ENCODE results near the gene HOTAIR. TPM values are rescaled to one million over a fixed set of nuclear protein-coding genes. Genes with fewer than 3 reads are reported as not detected.

The HOTAIR gene
- total RNA-seq, 1 donor from 2014 or later: 12.5 TPM

DNA sequence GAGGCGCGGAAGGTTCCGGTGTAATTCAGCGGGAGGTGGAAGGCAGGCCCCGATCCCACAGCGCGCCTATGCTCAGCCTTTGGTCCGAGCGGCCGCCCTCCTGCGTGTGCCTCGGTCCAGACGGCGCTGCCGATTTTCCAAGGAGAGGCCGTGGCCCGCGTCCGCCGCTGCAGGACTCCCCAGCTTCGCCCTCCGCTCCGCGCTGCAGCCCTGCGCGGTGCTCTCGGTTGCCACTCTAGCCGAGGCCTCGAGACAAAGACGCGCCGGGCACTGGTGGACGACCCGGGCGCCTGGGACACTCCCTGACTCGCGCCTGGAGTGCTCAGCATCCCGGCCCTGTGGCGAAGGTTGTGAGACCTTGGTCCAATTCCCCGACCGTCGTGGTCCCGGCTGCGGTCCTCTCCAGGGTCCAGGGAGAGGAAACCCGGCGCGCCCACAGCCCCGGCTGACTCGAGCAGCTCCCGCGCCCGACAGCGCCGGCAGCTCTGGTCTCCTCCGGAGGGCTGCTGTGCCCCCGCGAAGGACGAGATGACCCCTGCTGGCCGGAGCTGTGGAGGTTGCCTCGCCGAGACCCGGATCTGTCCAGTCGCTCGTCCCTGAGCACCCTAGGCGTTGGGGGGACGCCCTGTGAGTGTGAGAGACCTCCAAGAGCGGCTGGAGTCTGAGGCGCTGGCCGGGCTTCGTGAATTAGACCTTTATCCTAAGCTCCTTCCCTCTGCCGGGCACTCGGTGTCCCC lies 13.6 kb downstream of the HOTAIR start:
- no peak for DNase-seq (ENCODE audit: low spot score)

DNA sequence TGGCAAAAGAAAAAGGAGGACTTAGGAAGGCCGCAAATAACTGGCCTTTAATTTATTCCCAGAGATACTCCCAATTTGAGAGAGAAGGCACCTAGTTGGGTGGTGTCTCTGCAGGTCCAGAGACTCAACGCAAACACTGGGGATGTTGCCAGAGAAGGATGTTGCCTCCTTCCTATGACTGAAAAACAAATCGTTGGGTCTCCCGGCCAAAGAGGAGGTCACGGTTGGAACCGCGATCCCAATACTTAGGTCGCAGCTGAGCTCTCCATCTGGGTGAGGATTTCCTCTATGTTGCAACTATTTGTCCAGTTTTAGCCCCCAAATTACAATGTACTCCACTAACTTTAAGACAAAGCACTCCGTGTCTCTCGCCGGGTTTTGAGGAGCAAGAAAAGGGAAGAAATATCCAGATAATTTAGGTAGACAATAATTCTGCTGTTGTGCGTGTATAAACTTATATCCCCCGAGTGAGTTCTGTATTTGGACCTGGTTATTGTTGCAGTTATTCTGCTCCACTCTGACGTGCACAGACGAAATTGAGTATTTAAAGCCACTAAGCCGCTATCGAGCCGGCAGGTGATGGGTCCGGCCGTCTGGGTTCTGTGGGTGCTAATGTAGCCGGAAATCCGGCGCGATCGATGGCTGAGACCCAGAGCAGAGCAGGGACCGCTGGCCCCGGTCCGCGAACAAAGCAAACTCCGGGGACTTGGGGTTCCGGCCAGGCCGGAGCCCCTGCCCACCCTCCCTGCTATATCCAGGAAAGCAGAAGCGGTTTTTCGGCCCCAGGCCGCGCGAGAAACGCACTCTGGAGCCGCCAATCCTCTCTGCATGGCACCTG lies 14.3 kb downstream of the HOTAIR start:
- no peak for DNase-seq (ENCODE audit: low spot score)

DNA sequence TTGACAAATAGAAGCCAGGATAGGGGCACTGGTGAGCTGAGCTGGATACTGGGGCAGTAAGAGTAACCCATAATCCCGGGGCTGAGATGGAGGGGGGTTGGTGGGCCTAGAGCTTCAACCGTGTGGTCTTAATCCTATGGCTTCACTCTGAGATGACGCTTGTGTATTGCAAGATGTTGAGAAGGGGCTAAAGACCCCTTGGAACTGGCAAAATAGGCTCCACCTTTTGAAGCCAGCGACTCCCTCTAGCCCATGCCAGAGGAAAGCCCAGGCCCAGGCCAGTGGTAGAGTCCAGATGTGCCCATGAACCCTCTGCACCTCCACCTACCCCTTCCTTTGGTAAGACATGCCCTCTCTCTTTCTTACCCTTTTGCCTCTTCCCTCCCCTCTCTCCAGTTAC lies 15.4 kb downstream of the HOTAIR start:
- DNase-seq (ENCODE audit: low spot score): no peak

DNA sequence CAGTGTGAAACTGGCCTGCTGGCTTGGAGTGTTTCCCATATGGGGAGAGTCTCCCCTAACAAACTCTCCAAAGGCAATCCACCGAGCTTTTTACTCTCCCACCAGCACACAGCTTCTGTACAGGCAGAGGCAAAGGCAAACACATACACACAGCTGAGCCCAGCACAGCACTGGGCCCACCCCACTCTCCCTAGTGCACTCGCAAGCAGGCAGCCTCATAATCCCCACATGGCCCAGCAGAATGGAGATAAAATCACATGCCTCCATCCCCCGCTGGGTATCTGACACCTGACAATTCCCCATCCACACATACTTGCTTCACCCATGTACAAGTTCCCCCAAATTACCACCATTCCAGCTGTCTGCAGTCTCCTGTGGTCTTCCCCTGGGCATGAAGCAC lies 16.6 kb downstream of the HOTAIR start:
- DNase-seq (ENCODE audit: low spot score): no peak

DNA sequence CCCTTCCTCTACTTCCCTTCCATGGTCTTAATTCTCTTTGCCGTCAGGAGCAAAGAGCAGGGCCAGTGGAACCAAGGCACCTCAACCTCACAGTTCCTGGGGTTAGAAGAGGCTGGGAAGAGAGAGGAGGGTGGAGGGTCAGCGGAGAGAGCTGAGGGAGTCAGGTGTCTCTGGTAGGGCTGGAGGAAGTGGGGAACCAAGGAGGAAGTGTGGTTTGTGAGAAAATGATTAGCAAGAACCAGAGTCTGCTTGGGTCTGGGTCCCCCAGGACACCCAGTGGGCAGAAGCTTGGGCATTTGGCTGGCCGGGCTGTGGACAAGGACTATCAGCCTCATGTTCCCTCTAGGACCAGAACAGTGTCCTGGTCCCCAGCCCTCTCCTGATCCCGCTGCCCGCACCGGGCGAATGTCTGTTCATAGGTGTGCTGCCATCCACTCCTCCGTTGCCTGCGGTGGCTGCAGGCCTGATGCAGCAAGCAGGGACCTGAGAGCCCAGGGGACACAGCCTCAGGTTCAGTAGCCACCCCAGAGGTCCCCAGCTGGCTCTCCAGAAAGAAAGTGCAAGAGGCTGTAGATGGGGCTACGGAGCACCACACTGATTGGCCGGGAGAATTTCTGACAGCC lies 17.7 kb downstream of the HOTAIR start:
- no peak for DNase-seq (ENCODE audit: low spot score)

DNA sequence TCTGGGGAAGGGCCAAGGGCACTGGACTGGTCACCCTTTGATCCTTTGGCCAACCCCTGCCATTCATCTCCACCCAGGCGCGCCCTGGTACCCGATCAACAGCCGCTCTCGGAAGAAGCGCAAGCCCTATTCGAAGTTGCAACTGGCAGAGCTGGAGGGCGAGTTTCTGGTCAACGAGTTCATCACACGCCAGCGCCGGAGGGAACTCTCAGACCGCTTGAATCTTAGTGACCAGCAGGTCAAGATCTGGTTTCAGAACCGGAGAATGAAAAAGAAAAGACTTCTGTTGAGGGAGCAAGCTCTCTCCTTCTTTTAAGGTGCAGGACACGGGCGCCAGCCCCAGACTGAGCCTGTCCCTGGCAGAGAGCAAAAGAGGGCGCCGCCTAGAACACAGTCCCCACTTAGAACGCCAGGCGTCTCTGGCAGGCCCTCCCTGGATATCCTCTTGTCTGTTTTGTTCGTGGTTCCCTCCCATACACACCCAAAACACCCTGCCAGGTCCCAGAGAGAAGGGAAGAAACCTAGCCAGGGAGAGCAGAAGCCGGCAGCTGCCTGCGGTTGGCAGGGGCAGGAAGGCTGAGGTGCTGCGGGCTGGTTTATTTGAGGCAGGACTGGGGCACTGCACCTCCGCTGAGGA lies 18.4 kb downstream of the HOTAIR start:
- DNase-seq (ENCODE audit: low spot score): no peak

DNA sequence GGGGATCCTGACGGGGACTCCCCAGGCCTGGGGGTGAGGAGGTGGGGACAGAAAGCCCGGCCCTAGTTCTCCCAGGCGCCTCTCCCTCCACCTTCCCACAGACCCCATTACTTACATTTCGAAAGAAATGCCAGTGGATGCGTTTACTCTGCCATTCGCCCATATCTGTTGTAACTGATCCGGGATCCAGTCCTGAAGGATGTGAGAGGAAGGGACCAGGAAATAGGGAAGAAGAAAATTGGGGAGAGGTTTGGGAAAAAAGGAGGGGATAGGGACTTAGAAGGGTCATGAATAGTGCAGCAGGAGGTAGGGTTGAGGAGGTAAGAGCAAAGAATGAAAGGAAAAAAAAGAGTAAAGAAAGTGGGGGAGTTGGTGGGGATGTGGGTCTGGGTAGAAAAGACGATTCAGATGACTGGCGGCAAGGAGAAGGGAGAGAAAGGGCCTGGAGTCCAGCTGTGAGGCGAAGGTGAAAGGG lies 18.9 kb downstream of the HOTAIR start:
- DNase-seq (ENCODE audit: low spot score): no peak

DNA sequence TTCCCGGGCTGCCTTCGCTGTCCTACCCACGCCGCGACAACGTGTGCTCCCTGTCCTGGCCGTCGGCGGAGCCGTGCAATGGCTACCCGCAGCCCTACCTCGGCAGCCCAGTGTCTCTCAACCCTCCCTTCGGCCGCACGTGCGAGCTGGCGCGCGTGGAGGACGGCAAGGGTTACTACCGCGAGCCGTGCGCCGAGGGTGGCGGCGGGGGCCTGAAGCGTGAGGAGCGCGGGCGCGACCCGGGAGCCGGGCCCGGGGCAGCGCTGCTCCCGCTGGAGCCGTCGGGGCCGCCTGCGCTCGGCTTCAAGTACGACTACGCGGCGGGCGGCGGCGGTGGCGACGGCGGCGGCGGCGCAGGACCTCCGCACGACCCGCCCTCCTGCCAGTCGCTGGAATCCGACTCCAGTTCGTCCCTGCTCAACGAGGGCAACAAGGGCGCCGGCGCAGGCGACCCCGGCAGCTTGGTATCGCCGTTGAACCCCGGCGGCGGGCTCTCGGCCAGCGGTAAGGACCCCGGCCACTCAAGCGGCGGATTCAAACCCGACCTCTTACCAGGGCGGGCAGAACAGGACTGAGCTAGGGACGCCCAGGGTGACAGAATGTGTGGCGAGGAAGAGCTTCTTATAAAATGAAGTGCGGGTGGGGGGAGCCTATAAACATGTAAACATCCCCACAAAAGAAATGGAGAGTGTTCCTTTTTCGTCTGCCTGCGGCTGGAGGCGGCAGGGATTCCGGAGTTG lies 19.5 kb downstream of the HOTAIR start:
- no peak for DNase-seq (ENCODE audit: low spot score)

DNA sequence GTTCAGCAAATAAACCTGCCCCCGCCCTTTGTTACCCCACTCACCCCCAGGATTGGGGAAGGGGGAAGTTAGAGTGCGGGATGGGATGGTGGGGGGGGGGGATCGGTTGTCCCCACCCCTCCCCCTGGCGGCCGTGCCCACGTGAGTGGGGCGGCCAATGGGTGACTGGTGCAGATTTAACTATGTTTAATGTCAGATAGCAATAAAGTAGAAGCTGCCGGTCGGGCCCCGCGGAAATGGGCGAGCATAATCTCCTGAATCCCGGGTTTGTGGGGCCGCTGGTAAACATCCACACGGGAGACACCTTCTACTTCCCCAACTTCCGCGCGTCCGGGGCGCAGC lies 20.1 kb downstream of the HOTAIR start, which contains the start of gene HOXC12:
Gene HOXC12 (plus strand): TSS at position 210 of the 342 bp plus-strand sequence. CDS start 27 bp downstream, at position 237.
- DNase-seq (ENCODE audit: low spot score): no peak

DNA sequence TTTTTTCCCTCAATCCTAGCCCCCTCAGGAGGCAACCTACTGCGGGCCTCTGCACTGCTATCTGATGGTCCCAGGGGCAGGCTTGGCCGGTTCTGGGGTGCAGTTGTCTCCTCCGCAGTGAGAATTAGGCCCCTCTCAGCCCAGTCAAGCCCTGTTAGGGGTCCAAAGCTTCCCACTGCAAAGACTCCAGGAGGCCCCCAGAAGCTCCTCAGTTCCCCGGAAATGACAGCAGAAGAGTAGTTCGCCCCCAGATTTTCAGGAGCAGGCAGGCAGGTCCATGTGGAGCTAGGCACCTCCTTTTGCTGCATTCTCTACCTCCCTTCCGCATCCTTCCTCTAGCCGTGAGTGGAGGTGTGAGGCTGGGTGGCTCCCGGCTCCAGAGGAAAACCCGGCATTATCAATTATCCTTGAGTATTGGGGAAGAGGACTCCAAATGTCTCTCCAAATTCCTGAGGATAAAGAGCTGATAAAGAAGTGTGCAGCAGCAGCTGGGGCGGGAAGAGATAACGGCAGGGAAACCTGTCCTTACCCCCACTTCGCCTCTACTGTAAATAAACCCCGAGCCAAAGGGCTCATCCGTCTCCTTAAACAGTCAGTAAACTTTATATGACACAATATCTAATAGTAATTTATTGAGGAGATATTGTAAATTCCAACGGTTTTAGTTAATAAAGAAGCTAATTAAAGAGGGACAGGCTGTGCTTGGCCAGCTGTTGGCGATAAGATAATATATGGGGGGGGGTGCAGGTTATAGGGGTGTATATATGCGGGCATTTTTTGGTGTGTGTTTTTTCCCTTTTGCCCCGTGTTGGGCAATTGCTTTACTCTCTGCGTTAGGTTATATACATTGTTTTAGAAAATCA lies 20.7 kb downstream of the HOTAIR start:
- no peak for DNase-seq (ENCODE audit: low spot score)

DNA sequence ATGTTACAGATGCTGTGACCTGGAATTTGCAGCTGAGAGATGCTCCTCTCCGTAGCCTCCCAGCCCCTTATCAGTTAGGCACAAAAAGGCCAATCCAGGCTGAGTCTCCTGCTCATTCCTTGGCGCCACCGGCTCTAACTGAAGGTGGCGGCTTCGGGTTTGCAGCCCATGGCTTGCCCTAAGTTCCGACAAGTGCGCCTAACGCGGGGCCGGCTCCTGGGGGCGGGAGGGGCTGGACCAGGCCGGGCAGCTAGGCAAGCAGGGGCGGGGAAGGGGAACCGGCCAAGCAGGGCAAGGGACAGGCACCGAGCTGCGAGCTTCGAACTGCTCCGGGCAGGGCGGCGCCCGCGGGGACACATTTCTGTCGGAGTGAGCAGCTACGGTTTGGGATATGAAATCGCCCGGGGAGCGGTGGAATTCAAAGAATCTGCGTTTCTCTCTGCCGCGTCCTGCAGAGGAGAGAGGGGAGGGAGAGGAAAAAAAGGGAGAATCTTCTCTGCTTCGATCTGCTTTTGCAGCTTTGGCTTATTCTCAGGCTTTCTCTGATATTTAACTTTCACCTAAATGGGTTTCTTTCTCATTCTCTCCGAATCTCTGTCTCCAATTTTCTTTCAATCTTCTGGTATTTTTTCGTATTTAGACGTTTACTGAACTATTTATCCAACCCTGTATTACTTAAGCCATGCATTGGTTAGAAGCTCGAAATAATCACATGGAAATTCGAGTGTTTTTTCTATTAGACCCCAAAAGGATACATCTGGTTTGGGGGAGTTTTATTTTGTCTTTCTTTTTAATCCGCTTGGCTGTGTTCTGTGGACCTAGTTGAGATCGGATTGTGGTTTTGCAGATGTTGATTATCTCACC lies 21.7 kb downstream of the HOTAIR start:
- DNase-seq (ENCODE audit: low spot score): no peak

DNA sequence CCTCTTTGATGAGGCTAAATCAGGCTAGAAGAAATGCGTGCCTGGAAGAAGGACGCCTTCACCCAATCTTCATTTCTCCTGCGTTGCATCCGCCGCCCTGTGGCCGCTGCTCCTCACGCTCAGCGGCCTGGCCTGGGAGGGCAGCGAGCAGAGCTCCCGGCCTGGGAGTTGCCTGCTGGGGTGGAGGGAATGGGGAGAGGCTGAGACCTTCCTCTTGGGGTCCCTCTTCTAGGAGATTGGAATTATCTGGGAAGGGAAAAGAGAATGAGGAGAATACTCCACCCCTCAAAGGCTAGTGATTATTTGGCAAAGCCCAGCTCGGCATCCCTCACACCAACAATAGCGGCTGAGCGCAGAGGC lies 22.4 kb downstream of the HOTAIR start:
- DNase-seq (ENCODE audit: low spot score): no peak

DNA sequence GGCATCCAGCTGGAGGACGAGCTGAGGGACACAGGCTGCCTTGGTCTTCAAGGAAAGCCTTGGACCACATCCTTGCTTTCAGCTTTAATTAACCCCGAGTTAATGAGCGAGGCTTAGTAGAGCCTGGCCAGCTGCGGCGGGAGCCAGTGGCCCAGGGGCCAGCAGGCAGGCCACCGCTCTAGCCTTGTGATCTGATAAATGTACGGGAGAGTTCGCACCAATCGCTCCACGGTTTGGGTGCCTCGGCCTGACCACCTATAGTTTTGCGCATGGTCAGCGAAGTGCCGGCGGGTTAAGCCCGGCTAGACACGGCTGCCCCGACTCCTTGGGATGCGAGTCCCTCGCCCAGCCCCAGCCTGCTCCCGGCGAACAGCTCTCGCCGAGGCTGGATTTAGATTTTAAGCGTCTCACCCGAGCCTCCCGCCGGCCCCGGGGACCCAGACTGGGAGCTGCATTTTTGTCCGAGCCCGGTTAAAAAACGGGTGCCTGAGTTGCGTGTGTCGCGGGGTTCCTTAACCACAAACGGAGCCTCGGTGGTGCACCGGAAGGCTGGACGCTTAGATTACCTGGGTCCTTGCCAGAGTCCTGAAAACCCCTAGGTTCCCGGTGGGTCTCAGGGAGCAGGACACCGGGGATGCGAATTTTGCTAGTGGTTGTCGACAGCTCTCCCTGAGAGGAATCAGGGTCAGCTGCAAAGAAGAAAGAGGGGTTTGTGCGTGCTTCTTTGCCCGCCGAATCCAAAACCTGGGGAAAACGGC lies 23.0 kb downstream of the HOTAIR start:
- DNase-seq (ENCODE audit: low spot score): no peak

DNA sequence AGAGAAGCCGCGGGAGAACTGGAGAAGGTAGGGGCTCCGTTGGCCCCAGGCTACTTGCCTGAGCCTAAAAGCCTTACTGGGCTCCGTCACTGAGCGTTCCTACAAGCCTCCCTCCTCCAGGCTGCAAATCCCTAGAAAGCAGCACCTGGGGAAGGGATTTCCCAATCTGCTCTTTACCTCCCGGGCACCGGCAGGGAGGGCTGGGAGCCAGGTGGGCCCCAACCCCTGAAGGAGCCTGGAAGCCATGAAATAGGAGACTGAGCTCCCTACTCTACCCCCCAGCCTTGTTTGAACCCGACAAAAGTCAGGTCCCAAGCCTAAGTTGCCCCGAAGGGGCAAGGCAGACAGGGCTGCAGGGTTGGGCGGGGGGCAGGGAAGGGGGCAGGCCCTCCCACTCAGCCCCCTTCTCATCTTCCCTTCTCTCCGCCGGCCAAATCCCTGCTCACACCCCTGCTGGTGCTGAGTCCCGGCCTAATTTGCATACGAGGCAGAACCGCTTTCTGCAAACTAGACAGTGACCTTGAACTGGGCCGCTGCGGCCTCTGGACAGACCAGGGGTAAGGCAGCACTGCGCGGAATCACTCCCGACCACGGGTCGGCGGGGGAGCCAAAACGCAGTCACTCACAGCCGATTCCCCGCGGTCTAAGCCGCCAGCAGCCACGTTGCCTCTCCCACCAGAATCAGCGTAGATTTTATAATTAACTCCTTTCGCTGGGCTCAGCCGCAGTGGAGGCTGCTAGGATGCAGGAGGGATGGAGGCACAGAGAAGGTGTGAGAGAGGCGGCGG lies 23.8 kb downstream of the HOTAIR start:
- no peak for DNase-seq (ENCODE audit: low spot score)

DNA sequence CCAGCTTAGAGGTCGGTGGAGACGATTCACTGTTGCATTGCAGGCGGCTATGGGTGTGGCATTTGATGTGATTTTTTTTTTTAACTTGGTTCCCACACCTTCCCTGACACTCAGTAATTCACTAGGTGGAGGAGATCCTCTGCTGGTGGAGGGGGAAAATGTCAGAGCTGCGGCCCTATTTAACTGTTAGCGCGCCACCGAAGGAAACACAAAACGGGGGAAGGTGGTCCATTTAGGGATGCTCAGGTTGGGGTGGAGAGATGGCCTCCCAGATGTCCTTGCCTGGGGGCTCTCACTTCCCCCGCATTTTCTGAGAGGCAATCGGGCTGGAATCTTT lies 24.3 kb downstream of the HOTAIR start:
- DNase-seq (ENCODE audit: low spot score): no peak

DNA sequence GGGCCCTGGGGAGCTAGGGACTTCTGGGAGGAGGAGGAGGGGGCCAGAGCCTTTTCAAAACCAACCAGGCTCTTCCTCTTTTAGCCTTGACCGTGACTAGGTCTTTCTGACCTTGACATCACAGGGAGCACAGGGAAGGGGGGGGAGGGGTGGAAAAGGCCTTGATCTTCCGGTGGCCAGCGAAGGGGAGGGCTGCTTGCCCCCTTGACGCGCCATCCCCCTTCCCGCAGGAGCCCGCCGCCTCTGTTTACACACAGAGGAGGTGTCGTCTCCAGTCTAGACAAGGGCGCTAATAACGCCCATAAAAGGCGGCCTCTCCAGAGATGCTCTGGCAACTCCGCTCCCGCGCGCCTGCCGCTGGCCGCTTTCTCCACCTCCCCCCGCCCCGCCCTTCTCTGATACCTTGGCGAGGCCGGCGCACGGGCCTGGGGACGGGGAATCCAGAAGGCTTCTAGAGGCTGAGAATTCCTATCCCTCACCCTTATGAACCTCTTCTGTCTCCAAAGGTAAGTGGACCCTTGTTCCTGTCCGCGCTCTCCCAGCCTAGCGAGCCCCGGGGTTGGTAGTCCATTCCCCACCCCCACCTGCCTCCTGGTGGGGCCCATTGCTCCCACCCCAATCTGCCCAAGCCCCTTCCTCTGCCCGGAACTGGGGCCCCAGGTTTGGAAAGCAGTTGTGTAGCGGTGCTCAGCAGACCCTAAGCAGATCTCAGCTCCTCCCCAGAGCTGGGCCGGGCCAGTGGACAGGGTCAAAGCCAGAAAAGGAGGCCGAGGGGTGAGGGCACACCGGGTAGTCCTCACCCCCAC lies 24.9 kb downstream of the HOTAIR start:
- no peak for DNase-seq (ENCODE audit: low spot score)

Measured in umbilical cord (tissue), 2 donors.